Epithelial cell of prostate (primary cell): ENCODE results near the gene PRM2.

Experiments
- DNase-seq: peaks from one replicate; pipeline ENCODE4 v3.0.0-alpha.2; 2011; ENCODE audit warnings: low read depth, low spot score
- H3K27ac ChIP-seq: fragments of 450-650 bp; 2 replicates; pipeline ENCODE4 v1.5.1; 2017; ENCODE audit warnings: mild to moderate bottlenecking

Gene PRM2

GRCh38 chr16:11276143-11276895 is at the start of gene PRM2:
Gene PRM2, minus strand, starts transcription at chr16:11276480. Its CDS starts 110 bp downstream, at chr16:11276370.
- DNase-seq, result no peak
- H3K27ac ChIP-seq, result no peak within 1 kb of the TSS

- DNase-seq, result no peak
These were observed 49.3 kb upstream of the PRM2 start for GRCh38 chr16:11325404-11326083.

GRCh38 chr16:11323551-11324336 is 47.5 kb upstream of the PRM2 start:
- no peak for DNase-seq
- no peak overlapping the region for H3K27ac ChIP-seq

More at GRCh38 chr16:11325404-11326083, 49.3 kb upstream of the PRM2 start:
- H3K27ac ChIP-seq, result no peak overlapping the region

GRCh38 chr16:11322823-11323222 is 46.5 kb upstream of the PRM2 start:
- H3K27ac ChIP-seq, result no peak overlapping the region
- DNase-seq, result no peak

GRCh38 chr16:11321662-11322061 is 45.4 kb upstream of the PRM2 start:
- H3K27ac ChIP-seq, result no peak overlapping the region
- DNase-seq, result no peak

GRCh38 chr16:11320170-11320569 is 43.9 kb upstream of the PRM2 start:
- no peak overlapping the region for H3K27ac ChIP-seq
- DNase-seq, result no peak

GRCh38 chr16:11319529-11320146 is 43.4 kb upstream of the PRM2 start:
- no peak overlapping the region for H3K27ac ChIP-seq
- DNase-seq, result no peak

- no peak for DNase-seq
- H3K27ac ChIP-seq, result no peak overlapping the region
These were observed 42.5 kb upstream of the PRM2 start for GRCh38 chr16:11318817-11319216.

GRCh38 chr16:11316331-11317015 is 40.2 kb upstream of the PRM2 start:
- H3K27ac ChIP-seq, result no peak overlapping the region
- no peak for DNase-seq

- no peak overlapping the region for H3K27ac ChIP-seq
- DNase-seq, result no peak
These were observed 39.2 kb upstream of the PRM2 start for GRCh38 chr16:11315510-11315909.

- H3K27ac ChIP-seq, result no peak overlapping the region
- DNase-seq, result no peak
These were observed 38.1 kb upstream of the PRM2 start for GRCh38 chr16:11314309-11314894.

- no peak overlapping the region for H3K27ac ChIP-seq
- no peak for DNase-seq
These were observed 37.4 kb upstream of the PRM2 start for GRCh38 chr16:11313493-11314308.

GRCh38 chr16:11312718-11313492 is 36.6 kb upstream of the PRM2 start:
- DNase-seq, result no peak
- H3K27ac ChIP-seq, result no peak overlapping the region

GRCh38 chr16:11310997-11311561 is 34.8 kb upstream of the PRM2 start:
- no peak for DNase-seq
- no peak overlapping the region for H3K27ac ChIP-seq

- no peak overlapping the region for H3K27ac ChIP-seq
These were observed 34.3 kb upstream of the PRM2 start for GRCh38 chr16:11310634-11310977.

GRCh38 chr16:11309895-11310633 is 33.8 kb upstream of the PRM2 start:
- no peak for DNase-seq

More at GRCh38 chr16:11310634-11310977, 34.3 kb upstream of the PRM2 start:
- no peak for DNase-seq

More at GRCh38 chr16:11309895-11310633, 33.8 kb upstream of the PRM2 start:
- H3K27ac ChIP-seq, result no peak overlapping the region
